Kidney epithelial cell (primary cell): ENCODE measurements around the gene MOSMO. TPM values are rescaled to one million over a fixed set of nuclear protein-coding genes. Genes with fewer than 3 reads are reported as not detected.

Experiments used
- DNase-seq: peaks from one replicate; pipeline ENCODE4 v3.0.0-alpha.2; 2010; ENCODE audit warnings: low read depth
- H3K27me3 ChIP-seq: 2 replicates; pipeline ENCODE4 v1.6.0; 2011; ENCODE audit warnings: low read length; ENCODE audit not compliant: control insufficient read depth, insufficient read depth
- H3K36me3 ChIP-seq: 2 replicates; pipeline ENCODE4 v1.5.1; 2011; ENCODE audit warnings: low read length; ENCODE audit not compliant: control insufficient read depth, insufficient read depth
- H3K4me3 ChIP-seq: 2 replicates; pipeline ENCODE4 v1.5.1; 2011; ENCODE audit warnings: low read depth, mild to moderate bottlenecking, control low read depth, low read length
- CTCF ChIP-seq: IDR thresholded peaks from 2 replicates; pipeline ENCODE4 v1.5.1; 2011; ENCODE audit warnings: mild to moderate bottlenecking, moderate library complexity, low read length, control low read depth, inconsistent platforms; ENCODE audit not compliant: insufficient read depth, poor library complexity, severe bottlenecking
- total RNA-seq: library from RNA; depleted of rRNA; stranded (reverse); fragments of >200 nt; gene quantifications from 2 replicates; pipeline ENCODE4 v1.2.3, GENCODE V29; 2015

MOSMO gene
- total RNA-seq: 8.5 and 15.2 TPM in 2 replicates

GRCh38 chr16:22007509-22008214, at the start of gene MOSMO:
Gene MOSMO, plus strand, starts transcription at chr16:22008111. Its CDS starts 191 bp downstream, at chr16:22008302.
- no peak for DNase-seq
- no peak for TF ChIP-seq CTCF
- H3K4me3 ChIP-seq: peak within 1 kb of the TSS; percentile 90
- H3K36me3 ChIP-seq: no peaks in the 10 kb centered on the region
- H3K27me3 ChIP-seq: peaks cover 5% of the 10 kb centered on the region

DNA sequence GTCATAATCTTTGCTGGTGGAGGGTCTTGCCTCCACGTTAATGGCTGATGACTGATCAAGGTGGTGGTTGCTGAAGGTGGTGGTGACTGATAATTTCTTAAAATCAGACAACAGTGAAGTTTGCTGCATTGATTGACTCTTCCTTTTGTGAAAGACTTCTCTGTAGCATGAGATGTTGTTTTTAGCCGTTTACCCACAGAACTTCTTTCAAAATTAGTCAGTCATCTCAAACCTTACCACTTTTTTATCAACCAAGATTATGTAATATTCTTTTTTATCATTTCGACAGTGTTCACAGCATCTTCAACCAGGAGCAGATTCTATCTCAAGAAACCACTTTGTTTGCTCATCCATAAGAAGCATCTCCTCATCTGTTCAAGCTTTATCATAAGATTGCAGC, 48.9 kb upstream of the MOSMO start:
- TF ChIP-seq CTCF: no peak
- Histone ChIP-seq H3K36me3 (peaks cover 6% of the 10 kb centered on the region), H3K27me3 (no peaks in the 10 kb centered on the region), H3K4me3 (no peak overlapping the region)
- no peak for DNase-seq

- Histone ChIP-seq H3K4me3 (no peak overlapping the region), H3K27me3 (no peaks in the 10 kb centered on the region), H3K36me3 (peaks cover 8% of the 10 kb centered on the region)
- DNase-seq: no peak
- TF ChIP-seq CTCF: no peak
These were observed 45.4 kb upstream of the MOSMO start for GRCh38 chr16:21962475-21962874.

DNA sequence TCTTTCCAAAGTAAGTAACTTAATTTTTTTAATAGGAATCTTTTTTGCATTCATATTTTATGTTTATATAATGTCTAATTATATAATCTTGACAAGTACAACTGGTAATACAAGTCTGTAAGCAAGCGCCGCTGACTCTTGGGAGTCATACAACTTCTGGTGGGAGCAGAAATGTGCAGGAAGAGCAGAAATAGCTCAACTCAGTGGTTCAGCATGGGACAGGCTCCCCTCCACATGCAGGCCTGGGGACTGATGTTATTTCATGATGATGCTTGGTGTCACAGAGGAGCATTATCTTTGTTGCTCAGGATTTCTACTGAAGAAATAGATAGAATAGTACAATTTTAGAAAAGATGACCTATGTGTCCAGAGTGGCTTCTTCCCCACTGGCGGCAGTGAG, 44.0 kb upstream of the MOSMO start:
- Histone ChIP-seq H3K4me3 (no peak overlapping the region), H3K27me3 (no peaks in the 10 kb centered on the region), H3K36me3 (peaks cover 8% of the 10 kb centered on the region)
- DNase-seq: no peak
- TF ChIP-seq CTCF: no peak

GRCh38 chr16:21964353-21964752, 43.6 kb upstream of the MOSMO start:
- no peaks in the 10 kb centered on the region for H3K27me3 ChIP-seq
- no peak overlapping the region for H3K4me3 ChIP-seq
- no peak for TF ChIP-seq CTCF
- H3K36me3 ChIP-seq: peaks cover 8% of the 10 kb centered on the region
- no peak for DNase-seq

DNA sequence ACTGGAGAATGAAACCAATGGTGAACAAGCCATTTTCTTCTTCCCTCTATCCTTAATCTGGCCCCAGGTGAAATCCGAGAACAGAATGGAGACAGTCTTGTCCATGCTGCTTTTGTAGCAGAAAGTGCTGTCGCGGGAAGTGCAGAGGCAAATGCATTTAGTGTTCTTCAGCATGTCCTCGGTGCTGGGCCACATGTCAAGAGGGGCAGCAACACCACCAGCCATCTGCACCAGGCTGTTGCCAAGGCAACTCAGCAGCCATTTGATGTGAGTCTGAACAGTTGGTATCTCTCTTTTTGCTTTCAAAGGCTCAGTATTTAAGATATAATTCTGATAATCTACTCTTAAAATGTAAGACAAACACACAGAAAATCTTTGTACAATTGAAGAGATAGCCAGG, 36.1 kb upstream of the MOSMO start:
- no peak for TF ChIP-seq CTCF
- Histone ChIP-seq H3K27me3 (no peaks in the 10 kb centered on the region), H3K4me3 (no peak overlapping the region), H3K36me3 (peaks cover 1% of the 10 kb centered on the region)
- no peak for DNase-seq
